SK-N-SH (cell line): Measurements from ENCODE around the gene SH3BP5L. TPM values are rescaled to one million over a fixed set of nuclear protein-coding genes. Genes with fewer than 3 reads are reported as not detected.
A peak's percentile ranks its signal among the peaks of the same experiment; 100 is the strongest.

Experiments used
- CTCF ChIA-PET: fragments of 300-600, 350-600 bp; formaldehyde crosslinking; extraction: SDS; loops from one replicate; lab custom pipeline; 2021; lab: Yijun Ruan, JAX
- POLR2A ChIA-PET: fragments of 350-600 bp; sonication (Branson Sonifier 250); formaldehyde crosslinking; extraction: SDS; loops from one replicate; lab custom pipeline; 2020; ENCODE audit warnings: antibody characterized with exemption, inconsistent platforms; lab: Yijun Ruan, JAX
- DNase-seq: peaks from one replicate; pipeline ENCODE4 v3.0.0; 2012
- H2AFZ ChIP-seq: fragments of 200-600 bp; sonication (generic); 2 replicates; pipeline ENCODE4 v1.8.1; 2016; ENCODE audit warnings: antibody characterized with exemption, mild to moderate bottlenecking, low read depth
- H3F3A ChIP-seq: fragments of 200-600 bp; sonication (generic); replicated peaks from 2 replicates; pipeline ENCODE3; 2016; ENCODE audit warnings: antibody characterized with exemption, mild to moderate bottlenecking; ENCODE audit not compliant: insufficient read depth
- H3K27ac ChIP-seq, 2 experiments: fragments of 200-500 bp in 1 of 2; fragments of 200-600 bp in 1 of 2; sonication (Bioruptor generic) in 1 of 2; sonication (generic), shearing (Covaris generic) in 1 of 2; 2 replicates each; pipeline versions ENCODE4 v1.5.1 to v1.6.1; 2014 to 2016; ENCODE audit warnings: low read depth in 2 of 2, inconsistent platforms in 1 of 2, low read length in 1 of 2, mild to moderate bottlenecking in 1 of 2, mixed read lengths in 1 of 2
- H3K27me3 ChIP-seq: fragments of 200-600 bp; sonication (generic), shearing (Covaris generic); 2 replicates; pipeline ENCODE4 v1.6.1; 2016; ENCODE audit warnings: mixed run types; ENCODE audit not compliant: insufficient read depth
- H3K36me3 ChIP-seq, 2 experiments: fragments of 200-500 bp in 1 of 2; fragments of 200-600 bp in 1 of 2; sonication (Bioruptor generic) in 1 of 2; sonication (generic) in 1 of 2; replicated peaks in 1 of 2; 2 replicates each; pipeline versions ENCODE3 to v1.5.1; 2014 to 2016; ENCODE audit warnings: low read length in 1 of 2, mild to moderate bottlenecking in 1 of 2; ENCODE audit not compliant: insufficient read depth in 2 of 2, control insufficient read depth in 1 of 2
- H3K4me1 ChIP-seq, 2 experiments: fragments of 200-500 bp in 1 of 2; fragments of 200-600 bp in 1 of 2; sonication (Bioruptor generic) in 1 of 2; sonication (generic), shearing (Covaris generic) in 1 of 2; 2 replicates each; pipeline versions ENCODE4 v1.5.1 to v1.6.1; 2014 to 2016; ENCODE audit warnings: low read depth in 1 of 2, low read length in 1 of 2, mixed run types in 1 of 2; ENCODE audit not compliant: insufficient read depth in 2 of 2, control insufficient read depth in 1 of 2
- H3K4me2 ChIP-seq: fragments of 200-600 bp; sonication (generic), shearing (Covaris generic); 2 replicates; pipeline ENCODE4 v1.6.1; 2017; ENCODE audit warnings: mixed run types
- H3K4me3 ChIP-seq, 2 experiments: fragments of 200-500 bp in 1 of 2; fragments of 200-600 bp in 1 of 2; sonication (Bioruptor generic) in 1 of 2; sonication (generic), shearing (Covaris generic) in 1 of 2; 2 replicates each; pipeline versions ENCODE4 v1.5.1 to v1.8.1; 2014 to 2016; ENCODE audit warnings: low read depth in 2 of 2, inconsistent platforms in 1 of 2, low read length in 1 of 2, mild to moderate bottlenecking in 1 of 2, mixed read lengths in 1 of 2, moderate library complexity in 1 of 2
- H3K79me2 ChIP-seq: fragments of 200-600 bp; sonication (generic); 2 replicates; pipeline ENCODE4 v1.8.1; 2017; ENCODE audit warnings: mild to moderate bottlenecking; ENCODE audit not compliant: insufficient read depth
- H3K9ac ChIP-seq: fragments of 200-600 bp; sonication (generic); 2 replicates; pipeline ENCODE4 v1.6.1; 2017; ENCODE audit warnings: mixed run types
- H3K9me2 ChIP-seq: fragments of 200-600 bp; sonication (generic); 2 replicates; pipeline ENCODE4 v1.6.1; 2017; ENCODE audit warnings: mixed run types
- H3K9me3 ChIP-seq: fragments of 200-600 bp; sonication (generic); 2 replicates; pipeline ENCODE4 v1.6.1; 2017; ENCODE audit warnings: mixed run types, mild to moderate bottlenecking, moderate library complexity
- H4K20me1 ChIP-seq: fragments of 200-600 bp; sonication (generic); 2 replicates; pipeline ENCODE4 v1.6.1; 2017; ENCODE audit warnings: mild to moderate bottlenecking, mixed run types; ENCODE audit not compliant: insufficient read depth
- CHD2 ChIP-seq: fragments of 150-350 bp; IDR thresholded peaks from 2 replicates; pipeline ENCODE4 v1.6.1; 2018; ENCODE audit warnings: low read length; ENCODE audit not compliant: partially characterized antibody
- CTCF ChIP-seq: fragments of 200-600 bp; sonication (generic); IDR thresholded peaks from 2 replicates; pipeline ENCODE4 v1.6.1; 2017; ENCODE audit warnings: antibody characterized with exemption, mild to moderate bottlenecking, moderate library complexity
- ELF1 ChIP-seq: IDR thresholded peaks from 2 replicates; pipeline ENCODE4 v1.4.0; 2012
- EP300 ChIP-seq, 2 experiments: IDR thresholded peaks; 2 replicates each; pipeline versions ENCODE4 v1.4.0 to v1.6.1; 2012; ENCODE audit warnings: borderline replicate concordance in 1 of 2, low read depth in 1 of 2, low read length in 1 of 2
- EZH2phosphoT487 ChIP-seq: fragments of 200-600 bp; sonication (generic); IDR thresholded peaks from 2 replicates; pipeline ENCODE4 v1.6.1; 2017; ENCODE audit warnings: low read depth, mixed run types, mild to moderate bottlenecking, antibody characterized with exemption, moderate library complexity, borderline replicate concordance
- FOSL2 ChIP-seq: IDR thresholded peaks from 2 replicates; pipeline ENCODE4 v1.4.0; 2012; ENCODE audit warnings: low read depth, mild to moderate bottlenecking, moderate library complexity, borderline replicate concordance
- FOXJ3 ChIP-seq: sonication (generic); formaldehyde crosslinking; IDR thresholded peaks from 2 replicates; pipeline ENCODE4 v1.5.1; 2020; ENCODE audit warnings: mild to moderate bottlenecking, missing genetic modification reagents
- FOXM1 ChIP-seq: IDR thresholded peaks from 2 replicates; pipeline ENCODE4 v1.4.0; 2012; ENCODE audit warnings: low read depth, mild to moderate bottlenecking
- GABPA ChIP-seq: IDR thresholded peaks from 2 replicates; pipeline ENCODE4 v1.4.0; 2012; ENCODE audit warnings: low read depth, mild to moderate bottlenecking
- IRF3 ChIP-seq: fragments of 150-350 bp; IDR thresholded peaks from 2 replicates; pipeline ENCODE4 v1.6.1; 2016; ENCODE audit warnings: mild to moderate bottlenecking, low read depth, low read length
- JUND ChIP-seq: IDR thresholded peaks from 2 replicates; pipeline ENCODE4 v1.4.0; 2012
- MAX ChIP-seq: IDR thresholded peaks from 2 replicates; pipeline ENCODE4 v1.4.0; 2012; ENCODE audit warnings: low read depth
- MEF2A ChIP-seq: IDR thresholded peaks from 2 replicates; pipeline ENCODE4 v1.4.0; 2012; ENCODE audit warnings: low read depth, borderline replicate concordance
- MXI1 ChIP-seq: IDR thresholded peaks from 2 replicates; pipeline ENCODE4 v1.6.1; 2012; ENCODE audit warnings: mild to moderate bottlenecking, low read depth, low read length, improper control_type of control experiment
- NFIC ChIP-seq: IDR thresholded peaks from 2 replicates; pipeline ENCODE4 v1.4.0; 2012; ENCODE audit warnings: borderline replicate concordance
- NRF1 ChIP-seq: IDR thresholded peaks from 2 replicates; pipeline ENCODE4 v1.6.1; 2012; ENCODE audit warnings: low read depth, mild to moderate bottlenecking, low read length
- POLR2AphosphoS5 ChIP-seq: IDR thresholded peaks from 2 replicates; pipeline ENCODE4 v1.6.1; 2012; ENCODE audit warnings: low read depth, low read length
- RAD21 ChIP-seq: IDR thresholded peaks from 2 replicates; pipeline ENCODE4 v1.6.1; 2012; ENCODE audit warnings: mild to moderate bottlenecking, low read length
- RFX5 ChIP-seq: IDR thresholded peaks from 2 replicates; pipeline ENCODE4 v1.6.1; 2012; ENCODE audit warnings: mild to moderate bottlenecking, improper control_type of control experiment, low read length
- RXRA ChIP-seq: IDR thresholded peaks from 2 replicates; pipeline ENCODE4 v1.4.0; 2012; ENCODE audit warnings: low read depth, mild to moderate bottlenecking, borderline replicate concordance
- SIN3A ChIP-seq: IDR thresholded peaks from 2 replicates; pipeline ENCODE4 v1.6.1; 2012; ENCODE audit warnings: low read depth, mild to moderate bottlenecking, low read length, moderate library complexity, borderline replicate concordance
- SMC3 ChIP-seq: IDR thresholded peaks from 2 replicates; pipeline ENCODE4 v1.6.1; 2012; ENCODE audit warnings: low read depth, low read length, improper control_type of control experiment
- TAF1 ChIP-seq: IDR thresholded peaks from 2 replicates; pipeline ENCODE4 v1.6.1; 2012; ENCODE audit warnings: low read depth, mild to moderate bottlenecking, low read length, moderate library complexity, borderline replicate concordance
- TEAD4 ChIP-seq: IDR thresholded peaks from 2 replicates; pipeline ENCODE4 v1.4.0; 2012; ENCODE audit warnings: mild to moderate bottlenecking, borderline replicate concordance; ENCODE audit not compliant: insufficient read depth
- USF1 ChIP-seq: IDR thresholded peaks from 2 replicates; pipeline ENCODE4 v1.4.0; 2012; ENCODE audit warnings: low read depth, borderline replicate concordance
- USF2 ChIP-seq: fragments of 150-350 bp; IDR thresholded peaks from 2 replicates; pipeline ENCODE4 v1.6.1; 2017; ENCODE audit warnings: antibody characterized with exemption, low read length, low read depth, borderline replicate concordance
- YY1 ChIP-seq: IDR thresholded peaks from 2 replicates; pipeline ENCODE4 v1.4.0; 2012; ENCODE audit warnings: low read depth, mild to moderate bottlenecking
- WGBS: methylation state at CpG from one replicate; pipeline ENCODE4 v1.1.6; 2017; ENCODE audit warnings: low lambda C conversion rate; 5-methylcytosine and 5-hydroxymethylcytosine counted together
- polyA plus RNA-seq, 3 experiments: library from polyadenylated mRNA; depleted of rRNA; stranded (reverse); fragments of >200 nt; gene quantifications; 2 replicates each; pipeline ENCODE4 v1.2.3, GENCODE V29; 2012

SH3BP5L gene
- polyA plus RNA-seq (2012; rRNA removed): 32.1 and 37.3 TPM in 2 replicates
- polyA plus RNA-seq (2012; cell fraction: cytosol; rRNA removed): 16.7 and 25.0 TPM in 2 replicates
- 57.5 and 58.1 TPM in 2 replicates for polyA plus RNA-seq (2012; cell fraction: nucleus; rRNA removed)

- Histone ChIP-seq H3K4me2 (peak within 1 kb of the TSS; percentile 81), H3K4me1 (peaks cover 34 to 38% of the 10 kb centered on the region in 2 experiments), H3K27ac (peak within 1 kb of the TSS; percentile 92 to 98), H3K9ac (peak within 1 kb of the TSS; percentile 82), H4K20me1 (peaks cover 6% of the 10 kb centered on the region; the same call in 1 of the 2 replicates), H3K4me3 (peak within 1 kb of the TSS; percentile 72), H3K79me2 (peaks cover 35% of the 10 kb centered on the region), H3K27me3 (no peaks in the 10 kb centered on the region), H2AFZ (peak within 1 kb of the TSS; percentile 90), H3K36me3 (peaks cover 8 to 10% of the 10 kb centered on the region in 2 experiments), H3K9me2 (no peaks in the 10 kb centered on the region), H3F3A (peaks cover 41% of the 10 kb centered on the region), H3K9me3 (no peaks in the 10 kb centered on the region)
- ChIA-PET POLR2A (interaction anchor here (0.6 to 3.5 kb wide), 5 partner anchors 12 to 80 kb away, joined by 3 to 20 read pairs (median 3); partner anchors contain the start of genes PGBD2, ZNF672 and ZNF692), CTCF (interaction anchor here (0.7 to 3.8 kb wide), 11 partner anchors 9 to 87 kb away, joined by 3 to 28 read pairs (median 4); partner anchors contain the start of genes ZNF672 and ZNF692)
- DNase-seq: peak; percentile 95
- no peak for TF ChIP-seq FOSL2
- no peak for TF ChIP-seq MEF2A
- peak; percentile 39 for TF ChIP-seq RAD21
- no peak for TF ChIP-seq IRF3
- TF ChIP-seq MXI1: peak; percentile 84
- no peak for TF ChIP-seq FOXM1
- peak; percentile 90 for TF ChIP-seq GABPA
- peak; percentile 100 for TF ChIP-seq YY1
- no peak for TF ChIP-seq TEAD4
- peak; percentile 75 for TF ChIP-seq POLR2AphosphoS5
- TF ChIP-seq NFIC: no peak; the same call in 1 of the 2 replicates
- TF ChIP-seq RFX5: peak; percentile 68
- peak; percentile 50 for TF ChIP-seq CHD2
- TF ChIP-seq USF2: no peak; the same call in 1 of the 2 replicates
- TF ChIP-seq SMC3: peak; percentile 38
- TF ChIP-seq CTCF: peak; percentile 70
- peak; percentile 75 for TF ChIP-seq ELF1
- TF ChIP-seq RXRA: no peak
- TF ChIP-seq EP300 (IDR thresholded peaks at IDR 0.05; ENCODE audit: borderline replicate concordance in 1 of 2, low read depth in 1 of 2, low read length in 1 of 2): 0 out of 4 replicates have a peak, but pooled peaks of 1 of the 2 experiments have one; percentile 26
- peak; percentile 37; the same call in 1 of the 2 replicates for TF ChIP-seq MAX
- peak; percentile 14; the same call in 1 of the 2 replicates for TF ChIP-seq NRF1
- no peak for TF ChIP-seq FOXJ3 (CRISPR knock-in tag)
- no peak for TF ChIP-seq JUND
- no peak for TF ChIP-seq EZH2phosphoT487
- TF ChIP-seq USF1: no peak
- TF ChIP-seq SIN3A: no peak; the same call in 1 of the 2 replicates
- peak; percentile 44; the same call in 1 of the 2 replicates for TF ChIP-seq TAF1
- WGBS: under 1% methylated on average over 48 of the region's 56 CpGs
These were observed at the start of gene SH3BP5L for GRCh38 chr1:248825909-248826760. SH3BP5L (minus strand) TSS chr1:248825915; CDS start chr1:248824935, 980 bp downstream.
